ENCODE results near the gene MAGED2.

- TF ChIP-seq CTCF (IDR thresholded peaks at IDR 0.05) (no peak), POLR2A (IDR thresholded peaks at IDR 0.05) (no peak)
Measured at GRCh38 chrX:54794028-54794427, 13.5 kb upstream of the MAGED2 start.
